NB4 (cell line): ENCODE measurements around the gene PPP2R2D.

Source experiments
- DNase-seq: peaks from one replicate; pipeline ENCODE4 v3.0.0; 2010; ENCODE audit warnings: low read depth
- H3K4me3 ChIP-seq: one replicate; pipeline ENCODE4 v1.5.1; 2011; ENCODE audit warnings: mild to moderate bottlenecking, low read depth, low read length, moderate library complexity
- CTCF ChIP-seq: IDR thresholded peaks from one replicate; pipeline ENCODE4 v1.5.1; 2012; ENCODE audit warnings: low read depth, low read length
- MYC ChIP-seq: IDR thresholded peaks from 2 replicates; pipeline ENCODE4 v1.6.1; 2011; ENCODE audit warnings: low read depth, low read length
- POLR2A ChIP-seq: IDR thresholded peaks from 2 replicates; pipeline ENCODE4 v1.6.1; 2011; ENCODE audit warnings: mild to moderate bottlenecking; ENCODE audit not compliant: insufficient read length; ENCODE audit errors: extremely low read depth
- TF ChIP-seq, protein P1 (sequence below): IDR thresholded peaks from 2 replicates; pipeline ENCODE4 v1.6.1; 2011; ENCODE audit warnings: low read depth, low read length

Gene PPP2R2D

GRCh38 chr10:131885391-131886165 lies 15.2 kb upstream of the PPP2R2D start:
- DNase-seq, result peak; percentile 91
- TF ChIP-seq, protein P1, sequence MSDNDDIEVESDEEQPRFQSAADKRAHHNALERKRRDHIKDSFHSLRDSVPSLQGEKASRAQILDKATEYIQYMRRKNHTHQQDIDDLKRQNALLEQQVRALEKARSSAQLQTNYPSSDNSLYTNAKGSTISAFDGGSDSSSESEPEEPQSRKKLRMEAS, result no peak
- TF ChIP-seq POLR2A, result no peak
- peak; percentile 39 for TF ChIP-seq MYC
- peak; percentile 94 for TF ChIP-seq CTCF
- H3K4me3 ChIP-seq, result no peak overlapping the region

DNA sequence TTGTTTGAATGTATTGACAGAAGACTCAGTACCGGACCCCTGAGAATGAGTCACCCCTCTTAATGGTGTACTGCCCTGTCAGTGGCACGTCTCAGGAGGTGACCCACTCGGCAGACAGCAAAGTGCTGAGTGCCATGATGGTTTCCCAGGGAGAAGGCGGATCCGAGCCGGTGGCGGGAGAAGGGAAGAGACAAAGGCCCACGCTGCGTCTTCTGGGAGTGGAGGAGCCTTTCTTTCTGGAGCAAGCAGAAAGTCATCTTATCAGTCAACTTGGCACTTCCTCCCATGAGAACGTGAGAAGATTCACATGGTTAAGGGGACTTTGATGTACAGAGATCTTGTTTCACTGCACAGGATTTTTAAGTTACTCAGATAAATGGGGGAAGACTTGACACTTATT lies 14.6 kb upstream of the PPP2R2D start:
- TF ChIP-seq MYC (no peak), POLR2A (no peak), CTCF (no peak)
- TF ChIP-seq, protein P1, result no peak; the same call in 1 of the 2 replicates
- no peak overlapping the region for H3K4me3 ChIP-seq
- peak; percentile 29 for DNase-seq

GRCh38 chr10:131888186-131888604 lies 12.6 kb upstream of the PPP2R2D start:
- peak; percentile 24 for DNase-seq
- no peak overlapping the region for H3K4me3 ChIP-seq
- TF ChIP-seq, protein P1, result no peak
- TF ChIP-seq MYC (no peak), POLR2A (no peak), CTCF (no peak)

GRCh38 chr10:131889755-131890154 lies 11.1 kb upstream of the PPP2R2D start:
- no peak overlapping the region for H3K4me3 ChIP-seq
- TF ChIP-seq CTCF (no peak), MYC (no peak), POLR2A (no peak)
- TF ChIP-seq, protein P1, result no peak
- no peak for DNase-seq

DNA sequence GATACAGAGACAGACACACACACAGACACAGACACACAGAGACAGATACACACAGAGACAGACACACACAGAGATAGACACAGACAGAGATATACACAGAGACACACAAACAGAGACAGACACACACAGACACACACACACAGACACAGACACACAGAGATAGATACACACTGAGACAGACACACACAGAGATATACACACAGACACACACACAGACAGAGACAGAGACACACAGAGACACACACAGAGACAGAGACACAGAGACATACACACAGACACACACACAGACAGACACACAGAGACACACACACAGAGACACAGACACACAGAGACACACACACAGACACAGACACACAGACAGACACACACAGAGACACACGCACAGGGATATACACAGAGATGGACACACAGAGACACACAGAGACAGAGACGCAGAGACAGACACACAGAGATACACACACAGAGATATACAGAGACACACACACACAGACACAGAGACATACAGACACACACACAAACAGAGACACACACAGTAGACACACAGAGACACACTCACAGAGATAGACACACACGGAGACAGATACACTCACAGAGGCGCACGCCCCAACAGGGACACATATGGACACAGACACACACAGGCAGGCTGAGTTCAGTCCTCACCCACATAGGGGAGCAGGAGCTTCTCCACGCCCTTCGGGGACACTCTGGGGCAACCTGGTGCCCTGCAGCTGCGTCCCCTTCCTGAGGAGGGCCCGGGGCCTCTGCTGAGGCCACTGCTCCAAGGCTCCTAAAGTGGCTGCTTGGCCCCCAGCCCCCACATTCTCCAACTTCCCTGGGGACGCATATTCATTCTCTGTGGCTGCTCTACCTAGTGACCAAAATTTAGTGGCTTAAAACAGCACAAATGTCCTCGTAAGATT lies 10.3 kb upstream of the PPP2R2D start:
- TF ChIP-seq, protein P1, result 0 out of 2 replicates have a peak, but pooled peaks have one; percentile 10
- no peak for TF ChIP-seq CTCF
- no peak for TF ChIP-seq MYC
- TF ChIP-seq POLR2A, result no peak
- DNase-seq, result no peak
- no peak overlapping the region for H3K4me3 ChIP-seq
